K562 (cell line): ENCODE measurements around the gene FIGNL1. TPM values are rescaled to one million over a fixed set of nuclear protein-coding genes. Genes with fewer than 3 reads are reported as not detected.

Experiments
- FUS ChIP-seq: fragments of 200-400 bp; formaldehyde crosslinking; optimal IDR thresholded peaks from 2 replicates; pipeline ENCODE3; 2017; ENCODE audit warnings: low read depth, low read length
- KDM4B ChIP-seq, 2 experiments: fragments of 450-650 bp in 1 of 2; sonication (generic) in 1 of 2; IDR thresholded peaks; 2 replicates each; pipeline ENCODE4 v1.6.1; 2016 to 2017; ENCODE audit warnings: borderline replicate concordance in 2 of 2, antibody characterized with exemption in 1 of 2, low read depth in 1 of 2, mild to moderate bottlenecking in 1 of 2
- MEF2D ChIP-seq: conservative IDR thresholded peaks from 2 replicates; pipeline ENCODE4 v1.6.1; 2016; ENCODE audit warnings: low read depth, missing genetic modification characterization, missing compliant biosample characterization
- MGA ChIP-seq: fragments of 450-650 bp; IDR thresholded peaks from 2 replicates; pipeline ENCODE4 v1.6.1; 2016; ENCODE audit warnings: mild to moderate bottlenecking, moderate library complexity
- ZNF175 ChIP-seq: fragments of 200-800 bp; sonication (Bioruptor generic); IDR thresholded peaks from 2 replicates; pipeline ENCODE4 v1.6.1; 2016; ENCODE audit warnings: low read depth, mild to moderate bottlenecking, missing genetic modification characterization, missing compliant biosample characterization
- ZNF57 ChIP-seq: fragments of 450-650 bp; formaldehyde crosslinking; IDR thresholded peaks from 2 replicates; pipeline ENCODE4 v1.4.0; 2020; ENCODE audit warnings: mild to moderate bottlenecking, moderate library complexity
- polyA plus RNA-seq, 8 experiments: library from polyadenylated mRNA; depleted of rRNA in 4 of 8; stranded (reverse) in 5 of 8; unstranded in 3 of 8; fragments of >200 nt; fragmentation: Nextera tagmentation in 2 of 8; fragmentation: Illumina TruSeq in 1 of 8; extraction: Ambion mirVana in 2 of 8; extraction: Trizol in 1 of 8; gene quantifications; 2 replicates each; pipeline versions ENCODE4 v1.2.1 to v1.2.3, GENCODE V29; 2011 to 2014; ENCODE audit warnings: inconsistent platforms in 1 of 8, missing spikeins in 1 of 8
- total RNA-seq, 7 experiments: library from RNA; depleted of rRNA in 6 of 7; stranded (reverse); fragments of >200 nt in 6 of 7; fragmentation: Illumina TruSeq in 2 of 7; extraction: Trizol in 2 of 7; gene quantifications; 2 replicates each; pipeline versions ENCODE4 v1.2.1 to v1.2.3, GENCODE V29; 2011 to 2021; ENCODE audit warnings: low replicate concordance in 1 of 7
- TF ChIP-seq, protein P1 (sequence below): fragments of 250-450 bp; sonication (Bioruptor Pico); IDR thresholded peaks from 2 replicates; pipeline ENCODE4 v1.4.0; 2020; ENCODE audit warnings: mild to moderate bottlenecking, moderate library complexity, borderline replicate concordance
- TF ChIP-seq, protein P2 (sequence below): fragments of 450-650 bp; IDR thresholded peaks from 2 replicates; pipeline ENCODE4 v1.6.1; 2018; ENCODE audit warnings: mild to moderate bottlenecking, low read depth; ENCODE audit not compliant: partially characterized antibody
- TF ChIP-seq, protein P3 (sequence below): fragments of 250-450 bp; sonication (Bioruptor Pico); IDR thresholded peaks from 2 replicates; pipeline ENCODE4 v1.5.0; 2020; ENCODE audit warnings: mild to moderate bottlenecking, borderline replicate concordance

Gene FIGNL1
- total and polyA plus RNA-seq, 9 of the 15 experiments (the other 6 are each of a cell fraction or from before 2014, with no cell fraction given): 15.5 to 48.3 (median 27.6) TPM

GRCh38 chr7:50406935-50407334, 43.2 kb downstream of the FIGNL1 start (continued):
- TF ChIP-seq MGA: no peak
- TF ChIP-seq, protein P1, sequence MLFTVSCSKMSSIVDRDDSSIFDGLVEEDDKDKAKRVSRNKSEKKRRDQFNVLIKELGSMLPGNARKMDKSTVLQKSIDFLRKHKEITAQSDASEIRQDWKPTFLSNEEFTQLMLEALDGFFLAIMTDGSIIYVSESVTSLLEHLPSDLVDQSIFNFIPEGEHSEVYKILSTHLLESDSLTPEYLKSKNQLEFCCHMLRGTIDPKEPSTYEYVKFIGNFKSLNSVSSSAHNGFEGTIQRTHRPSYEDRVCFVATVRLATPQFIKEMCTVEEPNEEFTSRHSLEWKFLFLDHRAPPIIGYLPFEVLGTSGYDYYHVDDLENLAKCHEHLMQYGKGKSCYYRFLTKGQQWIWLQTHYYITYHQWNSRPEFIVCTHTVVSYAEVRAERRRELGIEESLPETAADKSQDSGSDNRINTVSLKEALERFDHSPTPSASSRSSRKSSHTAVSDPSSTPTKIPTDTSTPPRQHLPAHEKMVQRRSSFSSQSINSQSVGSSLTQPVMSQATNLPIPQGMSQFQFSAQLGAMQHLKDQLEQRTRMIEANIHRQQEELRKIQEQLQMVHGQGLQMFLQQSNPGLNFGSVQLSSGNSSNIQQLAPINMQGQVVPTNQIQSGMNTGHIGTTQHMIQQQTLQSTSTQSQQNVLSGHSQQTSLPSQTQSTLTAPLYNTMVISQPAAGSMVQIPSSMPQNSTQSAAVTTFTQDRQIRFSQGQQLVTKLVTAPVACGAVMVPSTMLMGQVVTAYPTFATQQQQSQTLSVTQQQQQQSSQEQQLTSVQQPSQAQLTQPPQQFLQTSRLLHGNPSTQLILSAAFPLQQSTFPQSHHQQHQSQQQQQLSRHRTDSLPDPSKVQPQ (CRISPR knock-in tag): no peak
- no peak for TF ChIP-seq FUS
- TF ChIP-seq, protein P2, sequence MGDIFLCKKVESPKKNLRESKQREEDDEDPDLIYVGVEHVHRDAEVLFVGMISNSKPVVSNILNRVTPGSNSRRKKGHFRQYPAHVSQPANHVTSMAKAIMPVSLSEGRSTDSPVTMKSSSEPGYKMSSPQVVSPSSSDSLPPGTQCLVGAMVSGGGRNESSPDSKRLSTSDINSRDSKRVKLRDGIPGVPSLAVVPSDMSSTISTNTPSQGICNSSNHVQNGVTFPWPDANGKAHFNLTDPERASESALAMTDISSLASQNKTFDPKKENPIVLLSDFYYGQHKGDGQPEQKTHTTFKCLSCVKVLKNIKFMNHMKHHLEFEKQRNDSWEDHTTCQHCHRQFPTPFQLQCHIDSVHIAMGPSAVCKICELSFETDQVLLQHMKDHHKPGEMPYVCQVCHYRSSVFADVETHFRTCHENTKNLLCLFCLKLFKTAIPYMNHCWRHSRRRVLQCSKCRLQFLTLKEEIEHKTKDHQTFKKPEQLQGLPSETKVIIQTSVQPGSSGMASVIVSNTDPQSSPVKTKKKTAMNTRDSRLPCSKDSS: no peak
- no peak for TF ChIP-seq ZNF175 (CRISPR knock-in tag)
- TF ChIP-seq, protein P3, sequence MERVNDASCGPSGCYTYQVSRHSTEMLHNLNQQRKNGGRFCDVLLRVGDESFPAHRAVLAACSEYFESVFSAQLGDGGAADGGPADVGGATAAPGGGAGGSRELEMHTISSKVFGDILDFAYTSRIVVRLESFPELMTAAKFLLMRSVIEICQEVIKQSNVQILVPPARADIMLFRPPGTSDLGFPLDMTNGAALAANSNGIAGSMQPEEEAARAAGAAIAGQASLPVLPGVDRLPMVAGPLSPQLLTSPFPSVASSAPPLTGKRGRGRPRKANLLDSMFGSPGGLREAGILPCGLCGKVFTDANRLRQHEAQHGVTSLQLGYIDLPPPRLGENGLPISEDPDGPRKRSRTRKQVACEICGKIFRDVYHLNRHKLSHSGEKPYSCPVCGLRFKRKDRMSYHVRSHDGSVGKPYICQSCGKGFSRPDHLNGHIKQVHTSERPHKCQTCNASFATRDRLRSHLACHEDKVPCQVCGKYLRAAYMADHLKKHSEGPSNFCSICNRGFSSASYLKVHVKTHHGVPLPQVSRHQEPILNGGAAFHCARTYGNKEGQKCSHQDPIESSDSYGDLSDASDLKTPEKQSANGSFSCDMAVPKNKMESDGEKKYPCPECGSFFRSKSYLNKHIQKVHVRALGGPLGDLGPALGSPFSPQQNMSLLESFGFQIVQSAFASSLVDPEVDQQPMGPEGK (CRISPR knock-in tag): no peak
- TF ChIP-seq MEF2D (tag): no peak
- no peak for TF ChIP-seq KDM4B (IDR thresholded peaks at IDR 0.05; ENCODE audit: borderline replicate concordance in 2 of 2, low read depth in 1 of 2)
- no peak for TF ChIP-seq ZNF57 (CRISPR knock-in tag)
